CMK (cell line): Measurements from ENCODE around the gene STARD13.

ENCODE experiments used
- DNase-seq: peaks from one replicate; pipeline ENCODE4 v3.0.0-alpha.2; 2010; ENCODE audit warnings: low read depth

The STARD13 gene

GRCh38 chr13:33116321-33117010 lies 169.1 kb downstream of the STARD13 start:
- DNase-seq = no peak

GRCh38 chr13:33115274-33115673 lies 170.3 kb downstream of the STARD13 start:
- DNase-seq = no peak

GRCh38 chr13:33114146-33114545 lies 171.4 kb downstream of the STARD13 start:
- DNase-seq = no peak

- no peak for DNase-seq
Observed at GRCh38 chr13:33112766-33113165, 172.8 kb downstream of the STARD13 start.

GRCh38 chr13:33111414-33112110 lies 174.0 kb downstream of the STARD13 start:
- no peak for DNase-seq

GRCh38 chr13:33110713-33111413 lies 174.7 kb downstream of the STARD13 start:
- no peak for DNase-seq

DNA sequence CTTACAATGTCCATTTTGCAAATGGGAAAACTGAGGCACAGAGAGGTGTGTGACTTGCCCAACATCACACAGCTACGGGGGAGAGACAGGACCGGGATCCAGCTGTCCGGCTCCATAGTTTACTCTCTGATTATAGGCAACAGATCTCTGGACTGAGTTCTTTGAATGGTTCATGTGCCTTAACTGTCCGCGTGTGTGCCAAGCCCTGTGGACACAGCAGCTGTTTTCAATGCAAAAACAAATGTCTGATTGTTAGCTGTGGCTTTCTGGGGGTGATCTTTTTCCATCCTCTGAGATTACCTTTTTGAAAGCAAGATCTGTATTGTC lies 175.2 kb downstream of the STARD13 start:
- no peak for DNase-seq

DNA sequence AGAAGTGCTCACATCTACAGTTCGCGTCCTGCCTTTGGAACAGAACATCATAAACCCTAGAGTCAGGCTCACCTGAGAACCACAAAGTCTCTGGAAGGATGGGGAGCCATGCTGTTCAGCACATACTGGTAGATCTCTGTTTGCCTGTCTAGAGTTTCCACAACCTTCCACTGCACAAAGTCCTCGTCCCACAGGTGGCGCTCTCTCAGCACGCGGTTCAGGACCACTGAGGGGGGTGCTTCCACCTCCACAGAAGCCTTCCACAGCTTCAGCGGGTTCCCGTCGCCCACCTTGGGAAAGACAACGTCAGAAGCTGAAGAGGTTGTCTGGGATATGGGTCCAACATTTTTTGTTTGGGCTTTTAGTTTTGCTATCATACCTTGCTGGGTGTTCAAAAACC lies 175.8 kb downstream of the STARD13 start:
- DNase-seq = no peak

GRCh38 chr13:33109271-33109697 lies 176.3 kb downstream of the STARD13 start:
- no peak for DNase-seq

DNA sequence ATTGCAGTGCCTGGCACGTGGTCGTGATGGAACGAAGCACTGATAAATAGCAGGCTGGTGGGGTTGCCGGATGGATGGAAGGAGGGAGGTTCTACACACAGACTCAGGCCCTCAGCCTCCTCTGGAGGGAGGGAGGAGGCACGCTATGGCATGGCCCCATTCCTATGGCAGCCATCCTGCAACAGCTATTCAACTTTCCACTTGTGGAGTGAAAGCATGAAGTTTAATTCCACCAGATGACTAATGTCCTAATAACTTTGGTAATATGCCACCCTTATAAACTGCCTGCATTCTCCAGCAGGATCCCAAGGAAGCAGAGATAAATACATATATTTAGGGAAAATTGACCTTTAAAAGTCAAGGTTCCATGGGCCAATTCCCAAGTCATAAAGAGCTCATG lies 176.9 kb downstream of the STARD13 start:
- DNase-seq = no peak

DNA sequence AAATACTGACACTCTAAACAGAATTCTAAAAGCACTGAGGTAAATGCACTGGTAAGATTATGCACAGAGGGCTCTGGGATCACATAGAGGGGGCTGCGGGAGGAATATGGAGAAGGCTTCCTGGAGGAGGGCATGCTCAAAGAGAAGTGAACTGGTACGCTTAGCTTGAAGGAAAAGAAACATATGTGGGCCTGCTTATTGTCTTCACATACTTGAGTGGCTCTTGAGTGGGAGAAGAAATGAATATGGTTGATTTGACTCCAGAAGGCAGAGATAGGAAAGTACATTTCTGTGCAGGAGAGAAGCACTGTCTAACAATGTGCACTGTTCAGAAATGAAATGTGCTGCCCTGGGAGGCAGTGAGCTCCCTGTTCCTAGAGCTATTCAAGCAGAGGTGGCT lies 178.2 kb downstream of the STARD13 start:
- no peak for DNase-seq

- DNase-seq = no peak
Observed at GRCh38 chr13:33106656-33107360, 178.7 kb downstream of the STARD13 start.

DNA sequence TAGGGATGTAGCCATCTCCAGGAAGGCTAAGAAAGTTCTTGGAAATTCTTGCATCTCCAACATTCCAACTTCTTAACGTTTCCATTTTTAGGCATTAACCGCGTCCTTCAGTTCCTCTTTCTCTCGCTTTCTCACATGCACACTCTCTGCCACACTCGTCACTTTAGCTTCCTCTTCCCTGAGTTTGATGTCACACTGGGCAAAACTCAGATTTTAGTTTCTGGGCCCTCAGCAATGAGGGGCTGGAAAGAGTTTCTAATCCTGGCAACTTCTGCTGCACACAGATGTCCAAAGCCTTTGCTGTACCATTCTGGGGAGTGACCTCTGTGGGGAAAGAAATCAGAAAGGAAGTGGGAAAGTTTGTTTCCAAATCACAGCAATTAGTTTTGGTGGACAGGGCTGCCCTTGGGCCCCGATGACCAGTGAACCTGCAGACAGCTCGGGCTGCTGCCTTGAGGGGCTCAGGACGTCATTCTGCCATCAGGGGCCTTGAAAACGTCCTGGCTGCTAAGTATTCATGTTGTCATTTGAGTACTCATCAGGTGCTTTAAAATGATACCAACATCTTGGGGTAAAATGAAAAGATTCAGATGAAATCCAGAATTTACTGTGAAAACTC lies 180.1 kb downstream of the STARD13 start:
- no peak for DNase-seq

DNA sequence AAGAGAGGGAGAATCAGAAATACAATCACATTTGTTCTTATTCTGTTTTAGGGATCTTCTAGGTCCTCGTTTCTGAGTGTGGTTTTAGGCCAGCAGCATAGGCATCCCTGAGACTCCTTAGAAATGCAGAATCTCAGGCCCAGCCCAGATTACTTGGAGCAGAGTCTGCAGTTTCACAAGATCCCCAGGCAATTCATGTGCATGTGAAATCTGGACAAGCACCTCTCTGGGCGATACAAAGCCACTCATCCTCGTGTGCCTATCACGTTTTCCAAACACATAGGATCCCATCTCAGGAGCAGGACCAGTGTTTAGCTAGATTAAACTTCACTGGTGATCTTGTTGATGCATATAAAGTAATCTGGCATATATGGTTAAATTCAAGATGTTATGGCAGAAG lies 182.1 kb downstream of the STARD13 start:
- DNase-seq = no peak

DNA sequence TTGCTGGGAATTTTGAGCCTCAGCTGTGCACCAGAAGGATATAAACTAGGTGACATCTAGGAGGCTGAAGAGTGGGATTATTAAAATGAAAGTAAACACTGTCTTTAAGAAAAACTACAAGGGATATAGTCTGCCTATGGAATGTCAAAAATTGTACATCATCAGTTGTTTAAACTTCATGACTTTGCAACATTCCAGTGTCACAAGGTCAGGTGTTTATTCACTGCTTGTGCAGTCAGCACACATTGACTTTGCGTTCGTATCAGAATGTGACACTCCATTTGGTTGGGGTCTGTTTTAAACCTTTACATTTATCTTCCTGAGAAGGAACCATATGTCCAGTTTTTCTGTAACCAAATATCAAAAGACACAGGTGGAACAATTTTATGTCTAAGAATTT lies 183.7 kb downstream of the STARD13 start:
- DNase-seq = no peak

DNA sequence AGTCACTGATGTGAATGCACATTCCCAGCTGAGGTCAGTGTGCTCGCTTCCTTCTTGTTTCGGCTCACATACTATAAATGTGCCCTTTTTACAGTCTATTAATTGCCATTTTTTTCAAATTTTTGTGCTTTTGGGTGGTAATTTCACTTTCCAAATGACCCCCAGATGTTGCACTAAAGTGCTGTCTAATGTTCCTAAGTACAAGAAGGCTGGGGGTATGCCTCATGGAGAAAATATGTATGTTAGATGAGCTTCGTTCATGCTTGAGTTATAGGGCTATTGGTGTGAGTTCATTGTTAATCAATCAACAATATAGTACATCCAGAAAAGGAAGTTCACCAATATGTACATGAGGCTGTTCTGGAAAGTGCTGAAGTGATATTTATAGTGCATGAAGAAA lies 184.7 kb downstream of the STARD13 start:
- DNase-seq = no peak

GRCh38 chr13:33099860-33100259 lies 185.7 kb downstream of the STARD13 start:
- no peak for DNase-seq

GRCh38 chr13:33096886-33097605 lies 188.5 kb downstream of the STARD13 start:
- DNase-seq = no peak

DNA sequence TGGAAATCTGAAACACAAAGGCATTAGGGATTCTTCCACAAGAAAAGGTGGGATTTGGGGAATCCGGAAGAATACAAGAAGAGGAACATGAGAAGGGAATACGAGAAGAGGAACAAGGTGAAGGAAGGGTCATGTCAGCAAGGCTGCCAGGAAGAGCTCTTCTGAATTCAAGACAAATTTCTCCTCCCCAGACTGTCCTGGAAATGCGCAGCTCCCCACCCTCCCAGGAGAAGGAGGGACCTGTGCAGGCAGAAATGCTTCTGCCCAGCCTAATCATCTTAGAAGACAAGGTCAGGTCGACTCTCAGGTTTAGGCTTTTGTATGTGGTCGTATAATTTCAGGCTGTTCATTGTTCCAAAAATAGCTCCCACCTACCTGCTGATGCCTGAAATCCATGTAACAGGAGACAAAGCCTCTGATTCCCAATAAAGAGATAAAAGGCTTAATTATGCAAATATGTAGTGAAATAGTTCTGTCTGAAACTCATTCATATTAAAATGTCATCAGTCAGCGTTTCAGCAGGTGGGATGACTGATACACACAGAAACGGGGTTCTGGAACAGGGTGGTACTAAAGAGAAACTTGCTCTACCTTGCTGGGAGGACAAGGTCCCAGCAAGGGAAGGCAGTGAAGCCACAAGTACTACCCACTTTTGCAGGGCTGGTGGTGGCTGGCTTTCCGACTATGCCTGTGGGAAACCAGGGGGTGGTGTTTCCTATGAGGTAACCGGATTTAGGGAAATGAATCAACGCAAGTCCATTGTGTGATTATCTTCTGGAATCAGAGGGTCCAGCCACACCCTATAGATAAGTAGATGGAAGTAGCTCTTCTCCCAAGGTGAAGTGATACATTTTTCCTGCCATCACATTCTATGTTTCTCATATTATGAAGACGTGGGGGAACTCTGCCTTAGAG lies 193.2 kb downstream of the STARD13 start:
- no peak for DNase-seq

- DNase-seq = no peak
Observed at GRCh38 chr13:33091415-33091774, 194.2 kb downstream of the STARD13 start.
